ENCODE measurements around the gene KRTAP5-11. TPM values are rescaled to one million over a fixed set of nuclear protein-coding genes. Genes with fewer than 3 reads are reported as not detected.
"Not testable (repeated sequence)": the region's sequence is repeated elsewhere in the genome, so short reads cannot be mapped to it uniquely, and the experiment has no call there.

The KRTAP5-11 gene
- total RNA-seq (not detected in 2 replicates), polyA plus RNA-seq (not detected in 2 replicates)

- Histone ChIP-seq H2AFZ (no peak within 1 kb of the TSS), H3K4me3 (no peak within 1 kb of the TSS)
- WGBS (ENCODE audit: low lambda C conversion rate, missing lambda C conversion rate), result 78% methylated on average over 3 of the region's 3 CpGs
Measured at GRCh38 chr11:71582309-71582895, at the start of gene KRTAP5-11. TSS of gene KRTAP5-11 (minus strand) at chr11:71582875. CDS start at chr11:71582837, 38 bp downstream.

GRCh38 chr11:71631551-71631950 lies 48.9 kb upstream of the KRTAP5-11 start:
- not testable (repeated sequence) for H3K9me2 ChIP-seq (replicated peaks; ENCODE audit: insufficient read depth); H3K36me3 ChIP-seq (replicated peaks; ENCODE audit: insufficient read depth, low read depth); H3K4me1 ChIP-seq (ENCODE audit: insufficient read depth); H3K27ac ChIP-seq; H4K20me1 ChIP-seq (ENCODE audit: insufficient read depth, poor library complexity, severe bottlenecking); H3K27me3 ChIP-seq; H3K79me2 ChIP-seq; H3K9me3 ChIP-seq (ENCODE audit: low read depth); H3K4me2 ChIP-seq; H3K4me3 ChIP-seq; H2AFZ ChIP-seq; DNase-seq (ENCODE audit: low spot score)
- 80% methylated on average over 18 of the region's 18 CpGs for WGBS (ENCODE audit: low lambda C conversion rate, missing lambda C conversion rate)

More at GRCh38 chr11:71582309-71582895, at the start of gene KRTAP5-11:
- Histone ChIP-seq H3K27me3 (no peaks in the 10 kb centered on the region), H3K4me2 (no peak within 1 kb of the TSS), H3K27ac (no peak within 1 kb of the TSS), H3K79me2 (no peaks in the 10 kb centered on the region), H4K20me1 (ENCODE audit: insufficient read depth, poor library complexity, severe bottlenecking) (no peaks in the 10 kb centered on the region), H3K36me3 (replicated peaks; ENCODE audit: insufficient read depth, low read depth) (no peaks in the 10 kb centered on the region), H3K9me2 (replicated peaks; ENCODE audit: insufficient read depth) (no peaks in the 10 kb centered on the region), H3K4me1 (ENCODE audit: insufficient read depth) (peaks cover 7% of the 10 kb centered on the region), H3K9me3 (ENCODE audit: low read depth) (no peaks in the 10 kb centered on the region)
- no peak for DNase-seq (ENCODE audit: low spot score)
- no peak for TF ChIP-seq EZH2 (IDR thresholded peaks at IDR 0.05; ENCODE audit: borderline replicate concordance)
- no peak for TF ChIP-seq CTCF (IDR thresholded peaks at IDR 0.05; ENCODE audit: poor library complexity)
- no peak for TF ChIP-seq EZH2phosphoT487 (IDR thresholded peaks at IDR 0.05; ENCODE audit: low read depth, severe bottlenecking, unreplicated experiment)

GRCh38 chr11:71630071-71630470 lies 47.4 kb upstream of the KRTAP5-11 start:
- H3K27me3 ChIP-seq; H3K36me3 ChIP-seq (replicated peaks; ENCODE audit: insufficient read depth, low read depth); H3K27ac ChIP-seq; H3K9me3 ChIP-seq (ENCODE audit: low read depth); H3K4me2 ChIP-seq; H3K9me2 ChIP-seq (replicated peaks; ENCODE audit: insufficient read depth); H3K79me2 ChIP-seq; H3K4me1 ChIP-seq (ENCODE audit: insufficient read depth); H2AFZ ChIP-seq; DNase-seq (ENCODE audit: low spot score); H4K20me1 ChIP-seq (ENCODE audit: insufficient read depth, poor library complexity, severe bottlenecking); H3K4me3 ChIP-seq: not testable (repeated sequence)
- WGBS (ENCODE audit: low lambda C conversion rate, missing lambda C conversion rate), result 62% methylated on average over 1 of the region's 1 CpG

GRCh38 chr11:71628943-71629342 lies 46.3 kb upstream of the KRTAP5-11 start:
- H3K4me3 ChIP-seq; H3K36me3 ChIP-seq (replicated peaks; ENCODE audit: insufficient read depth, low read depth); H3K4me1 ChIP-seq (ENCODE audit: insufficient read depth); H3K9me3 ChIP-seq (ENCODE audit: low read depth); H3K79me2 ChIP-seq; H4K20me1 ChIP-seq (ENCODE audit: insufficient read depth, poor library complexity, severe bottlenecking); H2AFZ ChIP-seq; DNase-seq (ENCODE audit: low spot score); H3K9me2 ChIP-seq (replicated peaks; ENCODE audit: insufficient read depth); H3K4me2 ChIP-seq; H3K27ac ChIP-seq; H3K27me3 ChIP-seq: not testable (repeated sequence)
- 94% methylated on average over 21 of the region's 21 CpGs for WGBS (ENCODE audit: low lambda C conversion rate, missing lambda C conversion rate)

GRCh38 chr11:71623226-71623625 lies 40.6 kb upstream of the KRTAP5-11 start:
- not testable (repeated sequence) for H3K27me3 ChIP-seq; H3K9me2 ChIP-seq (replicated peaks; ENCODE audit: insufficient read depth); H4K20me1 ChIP-seq (ENCODE audit: insufficient read depth, poor library complexity, severe bottlenecking); H3K9me3 ChIP-seq (ENCODE audit: low read depth); H3K4me3 ChIP-seq; H3K79me2 ChIP-seq; H3K27ac ChIP-seq; DNase-seq (ENCODE audit: low spot score); H3K4me2 ChIP-seq; H3K4me1 ChIP-seq (ENCODE audit: insufficient read depth); H3K36me3 ChIP-seq (replicated peaks; ENCODE audit: insufficient read depth, low read depth); H2AFZ ChIP-seq
- 93% methylated on average over 11 of the region's 11 CpGs for WGBS (ENCODE audit: low lambda C conversion rate, missing lambda C conversion rate)

GRCh38 chr11:71622561-71622960 lies 39.9 kb upstream of the KRTAP5-11 start:
- H3K27me3 ChIP-seq; H3K4me3 ChIP-seq; H3K4me2 ChIP-seq; H3K79me2 ChIP-seq; H3K9me2 ChIP-seq (replicated peaks; ENCODE audit: insufficient read depth); H2AFZ ChIP-seq; H3K36me3 ChIP-seq (replicated peaks; ENCODE audit: insufficient read depth, low read depth); H3K27ac ChIP-seq; H3K4me1 ChIP-seq (ENCODE audit: insufficient read depth); H4K20me1 ChIP-seq (ENCODE audit: insufficient read depth, poor library complexity, severe bottlenecking); DNase-seq (ENCODE audit: low spot score); H3K9me3 ChIP-seq (ENCODE audit: low read depth): not testable (repeated sequence)
- WGBS (ENCODE audit: low lambda C conversion rate, missing lambda C conversion rate), result 94% methylated on average over 14 of the region's 14 CpGs

- DNase-seq (ENCODE audit: low spot score); H3K27me3 ChIP-seq; H3K9me3 ChIP-seq (ENCODE audit: low read depth); H3K4me2 ChIP-seq; H3K27ac ChIP-seq; H3K36me3 ChIP-seq (replicated peaks; ENCODE audit: insufficient read depth, low read depth); H3K9me2 ChIP-seq (replicated peaks; ENCODE audit: insufficient read depth); H3K4me1 ChIP-seq (ENCODE audit: insufficient read depth); H3K79me2 ChIP-seq; H2AFZ ChIP-seq; H3K4me3 ChIP-seq; H4K20me1 ChIP-seq (ENCODE audit: insufficient read depth, poor library complexity, severe bottlenecking): not testable (repeated sequence)
- 50% methylated on average over 12 of the region's 12 CpGs for WGBS (ENCODE audit: low lambda C conversion rate, missing lambda C conversion rate)
Measured at GRCh38 chr11:71615003-71615402, 32.3 kb upstream of the KRTAP5-11 start.

GRCh38 chr11:71614366-71614917 lies 31.8 kb upstream of the KRTAP5-11 start:
- not testable (repeated sequence) for H3K79me2 ChIP-seq; H3K9me2 ChIP-seq (replicated peaks; ENCODE audit: insufficient read depth); H3K27ac ChIP-seq; H3K4me2 ChIP-seq; H3K36me3 ChIP-seq (replicated peaks; ENCODE audit: insufficient read depth, low read depth); H3K9me3 ChIP-seq (ENCODE audit: low read depth); DNase-seq (ENCODE audit: low spot score); H3K4me3 ChIP-seq; H2AFZ ChIP-seq; H3K27me3 ChIP-seq; H4K20me1 ChIP-seq (ENCODE audit: insufficient read depth, poor library complexity, severe bottlenecking); H3K4me1 ChIP-seq (ENCODE audit: insufficient read depth)
- 58% methylated on average over 15 of the region's 15 CpGs for WGBS (ENCODE audit: low lambda C conversion rate, missing lambda C conversion rate)

All from hepatocyte (in vitro differentiated cells).